HG03469 (cell line): ENCODE measurements around the gene MCF2L.
"Not testable (repeated sequence)": the region's sequence is repeated elsewhere in the genome, so short reads cannot be mapped to it uniquely, and the experiment has no call there.

Experiments
- ATAC-seq: cut with Tn5 transposase; IDR thresholded peaks from one replicate; pipeline ENCODE4 v1.9.1; 2021; ENCODE audit warnings: mild to moderate bottlenecking, moderate library complexity, moderate number of reproducible peaks; ENCODE audit not compliant: unreplicated experiment

MCF2L gene

DNA sequence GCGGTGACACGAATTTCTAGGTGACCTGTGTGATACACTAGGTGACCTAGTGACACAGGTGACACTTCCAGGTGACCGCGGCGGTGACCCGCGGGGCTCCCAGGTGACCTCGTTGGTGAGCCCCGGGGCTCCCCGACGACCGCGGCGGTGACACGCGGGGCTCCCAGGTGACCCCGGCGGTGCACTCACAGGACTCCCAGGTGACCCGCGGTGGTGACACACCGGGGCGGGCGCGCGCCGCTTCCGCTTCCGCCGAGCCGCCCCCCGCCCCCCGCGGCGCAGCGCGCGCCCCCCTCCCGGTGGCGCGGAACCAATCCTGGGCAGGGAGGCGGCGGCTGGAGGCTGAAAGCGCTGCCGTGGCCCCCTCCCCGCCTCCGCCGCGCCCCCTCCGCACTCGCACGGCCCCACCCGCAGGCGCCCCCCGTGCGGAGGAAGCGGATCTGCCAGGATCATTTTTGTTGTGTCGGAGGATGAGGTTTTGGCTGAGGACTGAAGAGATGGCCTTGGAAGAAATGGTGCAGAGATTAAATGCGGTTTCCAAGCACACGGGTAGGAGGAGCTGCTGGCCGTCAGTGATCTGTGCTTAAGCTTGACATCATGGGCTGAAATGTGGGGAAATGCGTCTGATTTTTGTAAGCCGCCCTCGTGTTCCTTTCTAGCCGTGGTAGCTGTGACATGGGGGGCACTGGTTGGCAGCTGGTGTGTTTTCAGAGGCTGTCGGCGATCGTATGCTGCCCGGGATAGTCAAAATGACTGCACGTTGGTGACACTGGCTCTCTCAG, at the start of gene MCF2L:
Gene MCF2L (plus strand): TSS at position 305 of the 782 bp plus-strand sequence. CDS start 166 bp downstream, at position 471.
- no peak for ATAC-seq

DNA sequence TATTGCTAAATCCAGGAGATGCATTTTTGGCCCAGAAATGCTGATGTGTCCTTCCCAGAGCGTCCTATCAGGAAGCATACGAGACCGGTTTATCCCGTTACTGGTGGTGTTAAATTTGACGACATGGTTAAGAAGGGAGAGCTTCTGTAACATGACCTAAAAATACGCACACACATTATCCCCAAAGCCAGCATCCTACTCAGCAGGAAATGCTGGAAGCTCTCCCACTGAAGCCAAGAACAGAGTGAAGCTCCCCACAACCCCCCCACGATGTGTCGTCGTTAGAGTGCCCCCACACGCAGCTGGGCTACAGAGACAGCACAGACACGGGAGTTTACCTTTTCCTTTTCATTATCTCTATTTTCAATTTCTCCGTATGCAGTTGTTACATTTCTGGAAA, 45.1 kb upstream of the MCF2L start:
- no peak for ATAC-seq

DNA sequence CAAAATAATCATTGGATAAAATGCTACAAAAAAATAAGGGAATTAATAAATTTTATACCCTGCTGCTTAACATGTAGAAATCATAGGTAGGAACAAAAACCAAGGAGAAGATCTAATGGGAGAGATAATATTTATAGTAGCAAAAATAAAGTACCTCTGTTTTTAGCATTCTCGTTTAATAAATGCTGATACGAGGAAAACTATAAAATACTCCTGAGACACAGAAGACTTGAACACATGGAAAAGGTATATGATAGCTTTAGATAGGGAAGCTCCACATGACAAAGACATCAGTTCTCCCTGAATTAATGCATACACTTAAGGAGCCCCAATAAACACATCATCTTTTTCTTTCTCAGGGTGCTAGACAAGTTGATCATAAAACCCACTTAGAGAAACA, 44.6 kb upstream of the MCF2L start:
- ATAC-seq, result no peak

DNA sequence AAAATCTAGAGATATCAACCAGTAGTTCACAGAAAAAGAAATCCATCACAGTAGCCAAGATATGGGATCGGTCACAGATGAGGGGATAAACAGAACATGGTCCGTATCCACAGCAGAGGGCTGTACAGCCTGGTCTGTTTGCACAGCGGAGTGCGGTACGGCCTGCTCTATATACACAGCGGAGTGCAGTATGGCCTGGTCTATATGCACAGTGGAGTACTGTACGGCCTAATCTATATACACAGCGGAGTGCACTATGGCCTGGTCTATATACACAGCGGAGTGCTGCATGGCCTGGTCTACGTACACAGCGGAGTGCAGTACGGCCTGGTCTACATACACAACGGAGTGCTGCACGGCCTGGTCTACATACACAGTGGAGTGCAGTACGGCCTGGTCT, 43.0 kb upstream of the MCF2L start:
- no peak for ATAC-seq

- ATAC-seq, result no peak
Measured at GRCh38 chr13:112926993-112927392, 42.0 kb upstream of the MCF2L start.

- ATAC-seq, result no peak
Measured at GRCh38 chr13:112928020-112928971, 40.7 kb upstream of the MCF2L start.

GRCh38 chr13:112928972-112929782, 39.8 kb upstream of the MCF2L start:
- ATAC-seq, result no peak

GRCh38 chr13:112929783-112930055, 39.3 kb upstream of the MCF2L start:
- ATAC-seq, result no peak

GRCh38 chr13:112930192-112930591, 38.8 kb upstream of the MCF2L start:
- ATAC-seq, result no peak

DNA sequence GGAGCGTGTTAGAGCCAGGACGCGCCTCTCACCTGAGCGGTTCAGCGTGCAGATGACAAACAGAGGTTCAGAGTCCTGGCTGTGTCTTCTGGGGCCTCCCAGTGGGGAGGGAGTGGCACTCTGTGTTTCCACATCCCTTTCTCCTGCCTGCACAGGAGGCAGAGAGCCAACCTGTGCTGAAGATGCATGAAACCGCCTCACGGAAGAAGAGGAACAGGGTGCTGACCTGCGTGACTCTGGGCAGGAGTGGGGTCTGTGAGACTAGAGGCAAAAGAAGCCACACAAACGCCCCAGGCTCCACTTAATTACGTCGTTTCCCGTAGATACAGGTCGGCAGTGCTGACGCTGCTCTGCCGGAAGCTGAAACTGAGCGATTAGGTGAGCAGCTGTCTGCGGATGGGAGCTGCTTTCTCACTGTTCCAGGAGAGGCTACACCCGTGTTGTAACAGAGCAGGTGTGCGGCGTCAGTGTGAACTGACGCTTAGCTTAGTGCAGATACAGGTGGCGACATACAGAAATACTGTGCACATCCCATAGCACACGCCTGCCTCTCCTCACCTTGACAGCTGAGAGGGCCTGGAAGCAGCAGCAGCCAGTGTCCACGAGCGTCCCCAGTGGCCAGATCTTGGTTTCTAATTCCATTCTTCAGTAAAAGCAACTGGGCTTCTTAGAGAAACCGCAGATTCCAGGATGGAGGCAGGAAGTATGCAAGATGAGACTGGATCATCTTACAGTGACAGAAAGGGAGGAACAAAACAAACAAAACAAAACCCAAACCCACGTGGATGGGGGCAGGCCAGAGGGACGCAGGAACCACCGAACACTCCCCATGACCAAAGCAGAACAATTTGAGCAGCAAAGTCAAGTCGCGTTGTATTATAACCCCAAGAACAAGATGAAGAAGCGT, 37.7 kb upstream of the MCF2L start:
- peak; percentile 87 for ATAC-seq

GRCh38 chr13:112932971-112933370, 36.0 kb upstream of the MCF2L start:
- no peak for ATAC-seq

DNA sequence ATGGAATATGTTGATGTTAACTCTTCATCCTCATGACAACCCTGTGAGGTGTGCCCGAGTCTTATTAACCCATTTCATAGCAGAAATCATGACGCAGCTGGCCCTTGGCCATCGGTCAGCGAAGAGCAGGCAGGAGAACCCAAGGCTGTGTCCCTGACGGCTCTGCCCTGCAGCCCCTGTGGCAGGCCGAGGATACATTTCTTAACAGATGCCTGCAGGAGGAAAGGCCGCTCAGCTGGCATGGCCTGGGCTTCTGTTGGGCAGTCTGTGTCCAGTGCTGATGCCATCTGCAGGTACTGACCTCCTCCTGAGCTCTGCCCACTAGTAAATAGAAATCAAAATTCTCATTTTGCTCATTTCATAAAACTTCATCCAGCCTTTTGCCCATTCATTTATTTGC, 35.4 kb upstream of the MCF2L start:
- no peak for ATAC-seq

- ATAC-seq, result no peak
Measured at GRCh38 chr13:112934078-112934477, 34.9 kb upstream of the MCF2L start.

DNA sequence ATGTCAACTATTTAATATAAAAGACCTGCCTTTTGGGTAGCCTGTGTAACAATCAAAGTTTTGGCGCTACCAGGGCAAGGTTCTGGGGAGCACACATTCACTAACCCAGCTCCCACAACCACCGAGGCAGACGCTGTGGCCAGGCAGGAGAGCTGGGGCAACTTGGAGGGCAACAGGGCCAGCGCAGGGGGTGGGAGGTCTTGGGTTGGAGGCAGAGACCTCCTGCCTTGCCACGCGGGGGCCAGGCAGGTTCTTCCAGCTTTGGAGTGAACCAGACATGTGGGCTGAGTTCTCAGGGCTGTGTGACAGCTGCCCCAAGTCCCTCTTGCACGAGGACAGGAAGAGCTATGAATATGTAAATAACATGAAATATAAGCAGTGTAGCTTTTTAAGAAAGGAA, 30.3 kb upstream of the MCF2L start:
- no peak for ATAC-seq

DNA sequence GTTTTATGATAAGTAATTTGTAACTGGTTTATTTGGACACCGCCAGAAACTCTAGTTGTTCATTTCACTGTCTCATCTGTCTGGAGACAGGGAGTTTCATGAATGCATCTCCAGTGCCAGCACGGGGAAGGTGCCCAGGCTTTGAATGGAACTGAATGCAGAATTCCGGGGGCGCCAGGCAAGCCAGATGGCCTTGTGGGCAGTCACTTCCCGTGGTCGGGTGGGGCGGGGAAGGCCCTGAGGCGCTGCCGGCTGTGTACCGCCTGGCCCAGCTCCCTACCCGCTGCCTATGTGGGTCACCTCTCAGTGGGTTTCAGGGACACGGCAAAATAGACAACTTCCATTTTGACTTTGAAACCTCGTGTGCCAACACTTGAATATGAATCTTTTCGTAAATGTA, 28.8 kb upstream of the MCF2L start:
- no peak for ATAC-seq

- no peak for ATAC-seq
Measured at GRCh38 chr13:112941349-112941748, 27.7 kb upstream of the MCF2L start.

- not testable (repeated sequence) for ATAC-seq
Measured at GRCh38 chr13:112941765-112942164, 27.2 kb upstream of the MCF2L start.

GRCh38 chr13:112942689-112943308, 26.2 kb upstream of the MCF2L start:
- peak; percentile 91 for ATAC-seq

DNA sequence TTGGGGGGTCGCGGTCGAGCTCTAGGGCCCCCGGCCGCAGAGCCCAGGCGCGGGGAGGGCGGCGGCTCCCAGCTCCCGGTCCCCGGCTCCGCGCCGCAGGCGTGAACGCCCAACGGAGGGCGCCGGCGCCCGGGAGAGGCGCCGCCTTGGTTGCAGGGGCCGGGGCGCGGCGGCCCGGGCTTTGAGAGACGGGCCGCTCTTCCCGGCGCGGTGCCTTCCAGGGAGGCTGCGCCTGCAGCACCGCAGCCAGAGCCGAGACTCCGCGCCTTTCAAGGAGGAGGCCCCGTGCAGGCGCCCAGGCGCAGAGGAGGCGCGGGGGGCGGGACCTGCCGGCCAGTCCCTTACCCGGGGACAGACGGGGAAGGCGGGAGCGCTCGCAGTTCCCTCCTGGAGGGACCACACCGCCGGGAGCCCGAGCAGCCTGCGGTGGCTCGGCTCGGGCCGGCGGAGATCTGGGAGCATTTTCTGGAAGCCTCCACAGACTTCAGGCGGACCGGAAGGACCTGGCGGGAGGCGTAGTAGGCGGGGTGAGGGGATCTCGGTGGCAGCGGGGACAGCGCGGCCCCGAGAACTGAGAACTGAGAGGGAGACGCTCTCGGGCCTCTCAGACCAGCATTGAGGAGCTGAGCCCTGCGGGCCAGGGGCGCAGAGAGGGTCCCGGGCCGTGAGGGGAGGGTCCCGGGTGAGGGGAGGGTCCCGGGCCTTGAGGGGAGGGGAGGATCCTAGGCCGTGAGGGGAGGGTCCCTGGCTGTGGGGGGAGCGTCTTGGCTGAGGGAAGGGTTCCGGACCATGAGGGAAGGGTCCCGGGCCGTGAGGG, 25.5 kb upstream of the MCF2L start:
- peak; percentile 19 for ATAC-seq
